AG08396 (cell line): Measurements from ENCODE around the gene CTSW.
A peak's percentile ranks its signal among the peaks of the same experiment; 100 is the strongest.

Source experiments
- DNase-seq: peaks from one replicate; pipeline ENCODE4 v3.0.0; 2012; ENCODE audit warnings: low spot score, mixed read lengths

Gene CTSW

GRCh38 chr11:65886826-65887722 is 7.4 kb downstream of the CTSW start:
- no peak for DNase-seq

- DNase-seq = peak; percentile 63
Observed at GRCh38 chr11:65887723-65888162, 8.1 kb downstream of the CTSW start.

- DNase-seq = peak; percentile 95
Observed at GRCh38 chr11:65888163-65888814, 8.7 kb downstream of the CTSW start, which contains the start of gene FIBP. Gene FIBP (minus strand): TSS chr11:65888471. CDS start chr11:65888418, 53 bp downstream.

GRCh38 chr11:65890324-65891218 is 10.9 kb downstream of the CTSW start, which contains the start of gene CCDC85B:
Gene CCDC85B (plus strand): TSS chr11:65890673. CDS start chr11:65890784, 111 bp downstream.
- DNase-seq = peak; percentile 94

- peak; percentile 46 for DNase-seq
Observed at GRCh38 chr11:65891219-65892136, 11.8 kb downstream of the CTSW start.

- DNase-seq = peak; percentile 35
Observed at GRCh38 chr11:65892137-65892540, 12.5 kb downstream of the CTSW start.

- no peak for DNase-seq
Observed at GRCh38 chr11:65892661-65893317, 13.2 kb downstream of the CTSW start.

GRCh38 chr11:65894034-65894591 is 14.5 kb downstream of the CTSW start:
- no peak for DNase-seq

GRCh38 chr11:65895482-65895981 is 15.9 kb downstream of the CTSW start:
- DNase-seq = no peak

GRCh38 chr11:65896034-65896999 is 16.7 kb downstream of the CTSW start:
- no peak for DNase-seq

- DNase-seq = no peak
Observed at GRCh38 chr11:65897020-65897471, 17.4 kb downstream of the CTSW start.

GRCh38 chr11:65898656-65899355 is 19.2 kb downstream of the CTSW start:
- DNase-seq = no peak

- DNase-seq = peak; percentile 86
Observed at GRCh38 chr11:65899356-65900124, 19.9 kb downstream of the CTSW start.

GRCh38 chr11:65900125-65900898 is 20.7 kb downstream of the CTSW start, which contains the start of gene FOSL1:
Gene FOSL1 (minus strand): TSS chr11:65900388. CDS start chr11:65900339, 49 bp downstream.
- peak; percentile 95 for DNase-seq

- no peak for DNase-seq
Observed at GRCh38 chr11:65900899-65901180, 21.2 kb downstream of the CTSW start.

- peak; percentile 85 for DNase-seq
Observed at GRCh38 chr11:65903068-65903481, 23.4 kb downstream of the CTSW start.
